ENCODE results near the gene MAP4K1.

DNA sequence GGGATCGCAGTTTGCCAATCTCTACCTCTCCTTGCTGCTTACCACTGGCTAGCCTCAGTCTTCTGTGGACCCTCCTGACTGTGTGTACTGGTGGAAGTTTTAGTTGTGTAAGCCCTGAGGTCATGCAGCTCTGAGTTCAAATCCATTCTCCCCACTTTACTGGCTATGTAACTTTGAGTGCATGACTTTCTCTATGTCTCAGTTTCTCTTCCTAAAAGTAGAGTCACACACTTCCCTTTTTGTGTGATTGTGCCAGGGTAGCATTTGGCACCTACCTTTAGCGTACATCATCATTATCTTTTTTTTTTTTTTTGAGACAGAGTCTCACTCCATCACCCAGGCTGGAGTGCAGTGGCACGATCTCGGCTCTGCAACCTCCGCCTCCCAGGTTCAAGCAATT, 70.3 kb downstream of the MAP4K1 start:
- TF ChIP-seq, protein P1, sequence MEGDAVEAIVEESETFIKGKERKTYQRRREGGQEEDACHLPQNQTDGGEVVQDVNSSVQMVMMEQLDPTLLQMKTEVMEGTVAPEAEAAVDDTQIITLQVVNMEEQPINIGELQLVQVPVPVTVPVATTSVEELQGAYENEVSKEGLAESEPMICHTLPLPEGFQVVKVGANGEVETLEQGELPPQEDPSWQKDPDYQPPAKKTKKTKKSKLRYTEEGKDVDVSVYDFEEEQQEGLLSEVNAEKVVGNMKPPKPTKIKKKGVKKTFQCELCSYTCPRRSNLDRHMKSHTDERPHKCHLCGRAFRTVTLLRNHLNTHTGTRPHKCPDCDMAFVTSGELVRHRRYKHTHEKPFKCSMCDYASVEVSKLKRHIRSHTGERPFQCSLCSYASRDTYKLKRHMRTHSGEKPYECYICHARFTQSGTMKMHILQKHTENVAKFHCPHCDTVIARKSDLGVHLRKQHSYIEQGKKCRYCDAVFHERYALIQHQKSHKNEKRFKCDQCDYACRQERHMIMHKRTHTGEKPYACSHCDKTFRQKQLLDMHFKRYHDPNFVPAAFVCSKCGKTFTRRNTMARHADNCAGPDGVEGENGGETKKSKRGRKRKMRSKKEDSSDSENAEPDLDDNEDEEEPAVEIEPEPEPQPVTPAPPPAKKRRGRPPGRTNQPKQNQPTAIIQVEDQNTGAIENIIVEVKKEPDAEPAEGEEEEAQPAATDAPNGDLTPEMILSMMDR (IDR thresholded peaks at IDR 0.05 in 4 of 5, conservative IDR thresholded peaks at IDR 0.05 in 1 of 5) = no peak
- no peak for TF ChIP-seq POLR2A (IDR thresholded peaks at IDR 0.05)

Data from gastrocnemius medialis (tissue), 4 donors.